H4 (cell line): ENCODE measurements around the gene CDK2AP2. TPM values are rescaled to one million over a fixed set of nuclear protein-coding genes. Genes with fewer than 3 reads are reported as not detected.
A peak's percentile ranks its signal among the peaks of the same experiment; 100 is the strongest.
"Not testable (repeated sequence)": the region's sequence is repeated elsewhere in the genome, so short reads cannot be mapped to it uniquely, and the experiment has no call there.

Source experiments
- DNase-seq: peaks from one replicate; pipeline ENCODE4 v3.0.0-alpha.2; 2015; ENCODE audit warnings: low spot score
- total RNA-seq: library from RNA; depleted of rRNA; stranded (reverse); fragments of >200 nt; shearing (Covaris generic); gene quantifications from 2 replicates; pipeline ENCODE4 v1.2.3, GENCODE V29; 2014; rRNA removed

The CDK2AP2 gene
- total RNA-seq: 28.3 and 32.3 TPM in 2 replicates

GRCh38 chr11:67507864-67508485 lies at the start of gene CDK2AP2:
Gene CDK2AP2, minus strand, starts transcription at chr11:67508162. Its CDS starts 80 bp downstream, at chr11:67508082.
- peak; percentile 99 for DNase-seq

- no peak for DNase-seq
Measured at GRCh38 chr11:67556244-67556643, 48.3 kb upstream of the CDK2AP2 start.

- not testable (repeated sequence) for DNase-seq
Measured at GRCh38 chr11:67551697-67552096, 43.7 kb upstream of the CDK2AP2 start.

GRCh38 chr11:67551127-67551526 lies 43.2 kb upstream of the CDK2AP2 start:
- DNase-seq: no peak

- no peak for DNase-seq
Measured at GRCh38 chr11:67548555-67549110, 40.7 kb upstream of the CDK2AP2 start.

- DNase-seq: not testable (repeated sequence)
Measured at GRCh38 chr11:67548112-67548511, 40.1 kb upstream of the CDK2AP2 start.

GRCh38 chr11:67545280-67545679 lies 37.3 kb upstream of the CDK2AP2 start:
- no peak for DNase-seq

- DNase-seq: no peak
Measured at GRCh38 chr11:67544616-67545242, 36.8 kb upstream of the CDK2AP2 start.

GRCh38 chr11:67543585-67543984 lies 35.6 kb upstream of the CDK2AP2 start:
- no peak for DNase-seq

GRCh38 chr11:67542971-67543370 lies 35.0 kb upstream of the CDK2AP2 start:
- DNase-seq: no peak

GRCh38 chr11:67542169-67542568 lies 34.2 kb upstream of the CDK2AP2 start:
- DNase-seq: no peak

- no peak for DNase-seq
Measured at GRCh38 chr11:67541198-67541597, 33.2 kb upstream of the CDK2AP2 start.

- no peak for DNase-seq
Measured at GRCh38 chr11:67539550-67539949, 31.6 kb upstream of the CDK2AP2 start.

- DNase-seq: no peak
Measured at GRCh38 chr11:67538823-67539505, 31.0 kb upstream of the CDK2AP2 start.

- DNase-seq: no peak
Measured at GRCh38 chr11:67538306-67538705, 30.3 kb upstream of the CDK2AP2 start.

- DNase-seq: no peak
Measured at GRCh38 chr11:67535561-67535960, 27.6 kb upstream of the CDK2AP2 start.

GRCh38 chr11:67534070-67534679 lies 26.2 kb upstream of the CDK2AP2 start:
- no peak for DNase-seq

- no peak for DNase-seq
Measured at GRCh38 chr11:67532889-67533288, 24.9 kb upstream of the CDK2AP2 start.

- DNase-seq: no peak
Measured at GRCh38 chr11:67530282-67530592, 22.3 kb upstream of the CDK2AP2 start.

- DNase-seq: no peak
Measured at GRCh38 chr11:67528376-67528775, 20.4 kb upstream of the CDK2AP2 start.

- DNase-seq: no peak
Measured at GRCh38 chr11:67525275-67525976, 17.5 kb upstream of the CDK2AP2 start.

GRCh38 chr11:67524480-67524808 lies 16.5 kb upstream of the CDK2AP2 start:
- DNase-seq: no peak
